GM23338 (cell line): Measurements from ENCODE around the gene ST14. TPM values are rescaled to one million over a fixed set of nuclear protein-coding genes. Genes with fewer than 3 reads are reported as not detected.

Experiments
- ATAC-seq: fragments of 200-7000 bp; cut with Tn5 transposase; 3 replicates; pipeline ENCODE4 v1.9.1; 2020
- DNase-seq: peaks from one replicate; pipeline ENCODE4 v3.0.0-alpha.2; 2015; ENCODE audit warnings: low spot score
- H2AFZ ChIP-seq: fragments of 200-600 bp; sonication (generic); 2 replicates; pipeline ENCODE4 v1.8.0; 2016; ENCODE audit warnings: antibody characterized with exemption, mild to moderate bottlenecking, moderate library complexity
- H3F3A ChIP-seq: fragments of 200-600 bp; sonication (generic); replicated peaks from 2 replicates; pipeline ENCODE4 v1.8.0; 2017; ENCODE audit warnings: antibody characterized with exemption, mixed run types, low read depth
- H3K27ac ChIP-seq: fragments of 200-600 bp; sonication (generic); 2 replicates; pipeline ENCODE4 v1.6.1; 2016; ENCODE audit warnings: low read depth
- H3K27me3 ChIP-seq: fragments of 200-600 bp; sonication (generic); 2 replicates; pipeline ENCODE4 v1.8.0; 2016; ENCODE audit warnings: mild to moderate bottlenecking, mixed run types, moderate library complexity; ENCODE audit not compliant: insufficient read depth
- H3K36me3 ChIP-seq: fragments of 200-600 bp; sonication (generic); 2 replicates; pipeline ENCODE4 v1.8.0; 2016; ENCODE audit warnings: mild to moderate bottlenecking; ENCODE audit not compliant: insufficient read depth
- H3K4me1 ChIP-seq: fragments of 200-600 bp; sonication (generic); 2 replicates; pipeline ENCODE4 v1.8.0; 2016; ENCODE audit warnings: mild to moderate bottlenecking, moderate library complexity; ENCODE audit not compliant: insufficient read depth
- H3K4me2 ChIP-seq: fragments of 200-600 bp; sonication (generic); 2 replicates; pipeline ENCODE4 v1.7.1; 2017; ENCODE audit warnings: mixed run types
- H3K4me3 ChIP-seq: fragments of 200-600 bp; sonication (generic); 2 replicates; pipeline ENCODE4 v1.6.1; 2016; ENCODE audit warnings: mixed run types
- H3K79me2 ChIP-seq: fragments of 200-600 bp; sonication (generic); replicated peaks from 2 replicates; pipeline ENCODE4 v1.8.0; 2017; ENCODE audit warnings: mild to moderate bottlenecking; ENCODE audit not compliant: insufficient read depth
- H3K9me2 ChIP-seq: fragments of 200-600 bp; sonication (generic); 2 replicates; pipeline ENCODE4 v1.8.0; 2017; ENCODE audit not compliant: insufficient read depth
- H4K20me1 ChIP-seq: fragments of 200-600 bp; sonication (generic); replicated peaks from 2 replicates; pipeline ENCODE4 v1.8.0; 2017; ENCODE audit warnings: mild to moderate bottlenecking; ENCODE audit not compliant: insufficient read depth
- H3K27ac Mint-ChIP-seq: 2 replicates; pipeline ENCODE4 v1.8.0; 2020; ENCODE audit warnings: inconsistent platforms, mild to moderate bottlenecking, moderate library complexity, mixed read lengths
- H3K27me3 Mint-ChIP-seq: 3 replicates; pipeline ENCODE4 v1.8.0; 2022; ENCODE audit warnings: low read depth, mild to moderate bottlenecking, moderate library complexity, mixed read lengths, inconsistent platforms; ENCODE audit not compliant: insufficient read depth, poor library complexity
- H3K36me3 Mint-ChIP-seq: 3 replicates; pipeline ENCODE4 v1.8.0; 2021; ENCODE audit warnings: low read depth, mild to moderate bottlenecking, inconsistent platforms, moderate library complexity, mixed read lengths
- H3K4me1 Mint-ChIP-seq: 3 replicates; pipeline ENCODE4 v1.8.0; 2020; ENCODE audit warnings: mild to moderate bottlenecking, inconsistent platforms, mixed read lengths
- H3K4me3 Mint-ChIP-seq: 3 replicates; pipeline ENCODE4 v1.8.0; 2021; ENCODE audit warnings: moderate library complexity, mild to moderate bottlenecking, inconsistent platforms, mixed read lengths
- H3K9me3 Mint-ChIP-seq: 3 replicates; pipeline ENCODE4 v1.8.0; 2020; ENCODE audit warnings: moderate library complexity, mild to moderate bottlenecking, inconsistent platforms, mixed read lengths
- JUNB ChIP-seq: IDR thresholded peaks from one replicate; pipeline ENCODE4 v1.6.1; 2016; ENCODE audit warnings: antibody characterized with exemption; ENCODE audit not compliant: unreplicated experiment
- NANOG ChIP-seq: IDR thresholded peaks from 2 replicates; pipeline ENCODE4 v1.6.1; 2016; ENCODE audit warnings: antibody characterized with exemption, borderline replicate concordance
- ZNF331 ChIP-seq: fragments of 250-450 bp; sonication (Bioruptor Pico); IDR thresholded peaks from 2 replicates; pipeline ENCODE4 v1.5.0; 2020; ENCODE audit warnings: low read depth, mild to moderate bottlenecking, moderate library complexity
- polyA plus RNA-seq: library from polyadenylated mRNA; unstranded; fragments of >200 nt; fragmentation: Nextera tagmentation; extraction: Ambion mirVana; gene quantifications from 2 replicates; pipeline ENCODE4 v1.2.1, GENCODE V29; 2016
- total RNA-seq: library from RNA; depleted of rRNA; stranded (reverse); fragments of >200 nt; shearing (Covaris generic); gene quantifications from 2 replicates; pipeline ENCODE4 v1.2.3, GENCODE V29; 2014
- TF ChIP-seq, protein P1 (sequence below): fragments of 250-450 bp; sonication (Bioruptor Pico); IDR thresholded peaks from 2 replicates; pipeline ENCODE4 v1.5.0; 2020; ENCODE audit warnings: mild to moderate bottlenecking, moderate library complexity
- TF ChIP-seq, protein P2 (sequence below), 2 experiments: fragments of 200-600 bp in 1 of 2; sonication (generic) in 1 of 2; conservative IDR thresholded peaks; 2 replicates each; pipeline versions ENCODE4 v1.5.1 to v1.6.1; 2016 to 2017; ENCODE audit warnings: antibody characterized with exemption in 2 of 2, low read depth in 2 of 2, mild to moderate bottlenecking in 2 of 2, moderate library complexity in 1 of 2

Gene ST14
- total and polyA plus RNA-seq, 2 experiments from 2014 or later: 7.9 to 32.7 TPM

DNA sequence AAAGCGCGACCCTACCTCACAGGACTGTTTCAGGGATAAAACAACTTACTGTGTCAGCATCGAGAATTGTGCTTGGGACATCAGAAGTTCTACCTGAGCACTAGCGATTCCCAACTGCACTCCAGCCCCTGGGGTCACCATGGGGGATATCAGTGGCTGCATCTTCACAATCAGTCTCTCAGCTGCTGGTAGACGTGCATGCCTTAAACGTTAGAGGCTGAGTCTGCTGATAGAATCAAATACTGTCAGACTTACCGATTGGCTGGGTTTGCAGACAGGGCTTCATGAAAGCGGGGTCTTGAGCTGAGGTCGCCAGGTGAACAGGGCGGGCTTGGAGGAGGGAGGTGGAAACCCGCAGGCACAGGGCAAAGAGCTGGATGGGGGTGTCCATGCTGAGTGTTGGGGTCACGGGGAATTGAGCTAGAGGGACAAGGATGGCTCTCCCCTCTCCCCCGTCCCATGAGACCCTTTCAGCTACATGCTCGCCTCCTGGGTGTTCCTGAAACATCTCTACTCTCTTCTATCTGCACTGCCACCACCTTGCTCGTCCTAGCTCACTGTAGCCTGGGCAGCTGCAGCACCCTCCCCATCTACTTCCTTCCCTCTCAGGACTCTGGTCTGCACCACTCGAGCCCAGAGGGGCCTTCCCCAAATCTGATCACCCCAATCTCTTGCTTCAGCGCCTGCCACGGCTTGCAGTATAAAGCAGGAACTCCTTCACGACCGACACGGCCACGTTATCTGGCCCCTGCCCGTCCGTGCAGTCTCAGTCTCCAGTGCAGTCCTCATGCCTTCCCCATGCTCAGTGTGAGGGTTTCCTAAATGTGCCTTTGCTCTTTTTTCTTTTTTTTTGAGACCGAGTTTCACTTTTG, 43.5 kb downstream of the ST14 start (continued):
- TF ChIP-seq, protein P1, sequence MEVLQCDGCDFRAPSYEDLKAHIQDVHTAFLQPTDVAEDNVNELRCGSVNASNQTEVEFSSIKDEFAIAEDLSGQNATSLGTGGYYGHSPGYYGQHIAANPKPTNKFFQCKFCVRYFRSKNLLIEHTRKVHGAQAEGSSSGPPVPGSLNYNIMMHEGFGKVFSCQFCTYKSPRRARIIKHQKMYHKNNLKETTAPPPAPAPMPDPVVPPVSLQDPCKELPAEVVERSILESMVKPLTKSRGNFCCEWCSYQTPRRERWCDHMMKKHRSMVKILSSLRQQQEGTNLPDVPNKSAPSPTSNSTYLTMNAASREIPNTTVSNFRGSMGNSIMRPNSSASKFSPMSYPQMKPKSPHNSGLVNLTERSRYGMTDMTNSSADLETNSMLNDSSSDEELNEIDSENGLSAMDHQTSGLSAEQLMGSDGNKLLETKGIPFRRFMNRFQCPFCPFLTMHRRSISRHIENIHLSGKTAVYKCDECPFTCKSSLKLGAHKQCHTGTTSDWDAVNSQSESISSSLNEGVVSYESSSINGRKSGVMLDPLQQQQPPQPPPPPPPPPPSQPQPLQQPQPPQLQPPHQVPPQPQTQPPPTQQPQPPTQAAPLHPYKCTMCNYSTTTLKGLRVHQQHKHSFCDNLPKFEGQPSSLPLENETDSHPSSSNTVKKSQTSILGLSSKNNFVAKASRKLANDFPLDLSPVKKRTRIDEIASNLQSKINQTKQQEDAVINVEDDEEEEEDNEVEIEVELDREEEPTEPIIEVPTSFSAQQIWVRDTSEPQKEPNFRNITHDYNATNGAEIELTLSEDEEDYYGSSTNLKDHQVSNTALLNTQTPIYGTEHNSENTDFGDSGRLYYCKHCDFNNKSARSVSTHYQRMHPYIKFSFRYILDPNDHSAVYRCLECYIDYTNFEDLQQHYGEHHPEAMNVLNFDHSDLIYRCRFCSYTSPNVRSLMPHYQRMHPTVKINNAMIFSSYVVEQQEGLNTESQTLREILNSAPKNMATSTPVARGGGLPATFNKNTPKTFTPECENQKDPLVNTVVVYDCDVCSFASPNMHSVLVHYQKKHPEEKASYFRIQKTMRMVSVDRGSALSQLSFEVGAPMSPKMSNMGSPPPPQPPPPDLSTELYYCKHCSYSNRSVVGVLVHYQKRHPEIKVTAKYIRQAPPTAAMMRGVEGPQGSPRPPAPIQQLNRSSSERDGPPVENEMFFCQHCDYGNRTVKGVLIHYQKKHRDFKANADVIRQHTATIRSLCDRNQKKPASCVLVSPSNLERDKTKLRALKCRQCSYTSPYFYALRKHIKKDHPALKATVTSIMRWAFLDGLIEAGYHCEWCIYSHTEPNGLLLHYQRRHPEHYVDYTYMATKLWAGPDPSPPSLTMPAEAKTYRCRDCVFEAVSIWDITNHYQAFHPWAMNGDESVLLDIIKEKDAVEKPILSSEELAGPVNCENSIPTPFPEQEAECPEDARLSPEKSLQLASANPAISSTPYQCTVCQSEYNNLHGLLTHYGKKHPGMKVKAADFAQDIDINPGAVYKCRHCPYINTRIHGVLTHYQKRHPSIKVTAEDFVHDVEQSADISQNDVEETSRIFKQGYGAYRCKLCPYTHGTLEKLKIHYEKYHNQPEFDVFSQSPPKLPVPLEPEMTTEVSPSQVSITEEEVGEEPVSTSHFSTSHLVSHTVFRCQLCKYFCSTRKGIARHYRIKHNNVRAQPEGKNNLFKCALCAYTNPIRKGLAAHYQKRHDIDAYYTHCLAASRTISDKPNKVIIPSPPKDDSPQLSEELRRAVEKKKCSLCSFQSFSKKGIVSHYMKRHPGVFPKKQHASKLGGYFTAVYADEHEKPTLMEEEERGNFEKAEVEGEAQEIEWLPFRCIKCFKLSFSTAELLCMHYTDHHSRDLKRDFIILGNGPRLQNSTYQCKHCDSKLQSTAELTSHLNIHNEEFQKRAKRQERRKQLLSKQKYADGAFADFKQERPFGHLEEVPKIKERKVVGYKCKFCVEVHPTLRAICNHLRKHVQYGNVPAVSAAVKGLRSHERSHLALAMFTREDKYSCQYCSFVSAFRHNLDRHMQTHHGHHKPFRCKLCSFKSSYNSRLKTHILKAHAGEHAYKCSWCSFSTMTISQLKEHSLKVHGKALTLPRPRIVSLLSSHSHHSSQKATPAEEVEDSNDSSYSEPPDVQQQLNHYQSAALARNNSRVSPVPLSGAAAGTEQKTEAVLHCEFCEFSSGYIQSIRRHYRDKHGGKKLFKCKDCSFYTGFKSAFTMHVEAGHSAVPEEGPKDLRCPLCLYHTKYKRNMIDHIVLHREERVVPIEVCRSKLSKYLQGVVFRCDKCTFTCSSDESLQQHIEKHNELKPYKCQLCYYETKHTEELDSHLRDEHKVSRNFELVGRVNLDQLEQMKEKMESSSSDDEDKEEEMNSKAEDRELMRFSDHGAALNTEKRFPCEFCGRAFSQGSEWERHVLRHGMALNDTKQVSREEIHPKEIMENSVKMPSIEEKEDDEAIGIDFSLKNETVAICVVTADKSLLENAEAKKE: no peak
- TF ChIP-seq ZNF331 (CRISPR knock-in tag) (no peak), JUNB (no peak), NANOG (no peak)

DNA sequence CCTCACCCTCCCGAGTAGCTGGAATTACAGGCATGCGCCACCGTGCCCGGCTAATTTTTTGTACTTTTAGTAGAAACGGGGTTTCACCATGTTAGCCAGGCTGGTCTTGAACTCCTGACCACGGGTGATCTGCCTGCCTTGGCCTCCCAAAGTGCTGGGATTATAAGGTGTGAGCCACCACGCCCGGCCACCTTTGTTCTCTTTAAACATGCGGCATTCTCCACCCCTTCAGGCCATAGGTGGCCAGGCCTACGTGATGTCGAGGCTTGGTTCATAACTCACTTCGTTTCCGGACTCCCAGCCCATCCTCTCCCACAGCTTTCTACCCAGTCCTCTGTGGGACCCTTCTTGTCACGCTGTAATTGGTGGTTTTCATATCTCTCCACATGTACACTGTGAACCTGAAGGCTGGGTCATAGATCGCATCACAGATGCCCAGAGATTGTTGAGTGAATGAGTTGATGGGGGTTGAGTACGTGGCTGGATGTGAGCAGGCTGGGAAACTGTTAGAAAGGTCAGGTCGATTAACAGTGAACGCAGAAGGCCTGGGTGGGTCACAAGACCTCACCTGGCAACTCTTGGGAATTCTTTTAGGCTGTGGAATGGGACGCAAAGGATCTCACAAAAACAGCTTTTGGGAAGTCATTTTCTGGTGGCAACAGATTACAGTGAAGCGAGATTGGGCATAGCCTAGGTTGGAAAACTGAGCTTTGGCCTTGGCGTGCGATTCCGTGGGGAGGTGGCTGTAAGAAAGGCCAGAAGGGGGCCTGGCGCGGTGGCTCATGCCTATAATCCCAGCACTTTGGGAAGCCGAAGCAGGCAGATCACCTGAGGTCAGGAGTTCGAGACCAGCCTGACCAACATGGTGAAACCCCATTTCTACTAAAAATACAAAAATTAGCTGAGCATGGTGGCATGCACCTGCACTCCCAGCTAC, 44.5 kb downstream of the ST14 start:
- Mint-ChIP-seq H3K4me3 (no peak overlapping the region), H3K27ac (no peak overlapping the region), H3K4me1 (no peaks in the 10 kb centered on the region), H3K36me3 (peaks cover 19% of the 10 kb centered on the region), H3K9me3 (peaks cover 4% of the 10 kb centered on the region; the same call in 1 of the 3 replicates), H3K27me3 (peaks cover 2% of the 10 kb centered on the region)
- Histone ChIP-seq H3F3A (no peaks in the 10 kb centered on the region), H3K4me3 (no peak overlapping the region), H3K9me2 (no peaks in the 10 kb centered on the region), H3K79me2 (no peaks in the 10 kb centered on the region), H3K4me2 (no peak overlapping the region), H3K27ac (no peak overlapping the region), H3K4me1 (no peaks in the 10 kb centered on the region), H4K20me1 (no peaks in the 10 kb centered on the region), H3K27me3 (no peaks in the 10 kb centered on the region), H3K36me3 (no peaks in the 10 kb centered on the region), H2AFZ (no peak overlapping the region)
- DNase-seq (no peak), ATAC-seq (no peak)
- TF ChIP-seq, protein P2, sequence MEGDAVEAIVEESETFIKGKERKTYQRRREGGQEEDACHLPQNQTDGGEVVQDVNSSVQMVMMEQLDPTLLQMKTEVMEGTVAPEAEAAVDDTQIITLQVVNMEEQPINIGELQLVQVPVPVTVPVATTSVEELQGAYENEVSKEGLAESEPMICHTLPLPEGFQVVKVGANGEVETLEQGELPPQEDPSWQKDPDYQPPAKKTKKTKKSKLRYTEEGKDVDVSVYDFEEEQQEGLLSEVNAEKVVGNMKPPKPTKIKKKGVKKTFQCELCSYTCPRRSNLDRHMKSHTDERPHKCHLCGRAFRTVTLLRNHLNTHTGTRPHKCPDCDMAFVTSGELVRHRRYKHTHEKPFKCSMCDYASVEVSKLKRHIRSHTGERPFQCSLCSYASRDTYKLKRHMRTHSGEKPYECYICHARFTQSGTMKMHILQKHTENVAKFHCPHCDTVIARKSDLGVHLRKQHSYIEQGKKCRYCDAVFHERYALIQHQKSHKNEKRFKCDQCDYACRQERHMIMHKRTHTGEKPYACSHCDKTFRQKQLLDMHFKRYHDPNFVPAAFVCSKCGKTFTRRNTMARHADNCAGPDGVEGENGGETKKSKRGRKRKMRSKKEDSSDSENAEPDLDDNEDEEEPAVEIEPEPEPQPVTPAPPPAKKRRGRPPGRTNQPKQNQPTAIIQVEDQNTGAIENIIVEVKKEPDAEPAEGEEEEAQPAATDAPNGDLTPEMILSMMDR (conservative IDR thresholded peaks at IDR 0.05; ENCODE audit: low read depth in 2 of 2): no peak
